GM12878 (cell line): ENCODE results near the gene MXD4. TPM values are rescaled to one million over a fixed set of nuclear protein-coding genes. Genes with fewer than 3 reads are reported as not detected.

Experiments used
- ATAC-seq: fragments of 200-7000 bp; cut with Tn5 transposase; 3 replicates; pipeline ENCODE4 v1.9.1; 2020; ENCODE audit warnings: mild to moderate bottlenecking, moderate library complexity
- BruUV-seq: library from RNA; stranded (reverse); fragments of 400-500 nt; replicated peaks from 2 replicates; lab custom pipeline; 2021; lab: Mats Ljungman, UMichigan
- CTCF ChIA-PET: fragments of 300-600 bp; sonication (Branson Sonifier 250); formaldehyde crosslinking; extraction: SDS; loops from one replicate; lab custom pipeline; 2021; ENCODE audit warnings: inconsistent platforms; lab: Yijun Ruan, JAX
- POLR2A ChIA-PET: fragments of 350-600 bp; formaldehyde crosslinking; extraction: SDS; loops from one replicate; lab custom pipeline; 2021; ENCODE audit warnings: inconsistent platforms; lab: Charles Lee
- RAD21 ChIA-PET: fragments of 300-600 bp; sonication (Branson Sonifier 250); formaldehyde crosslinking; loops from one replicate; lab custom pipeline; 2023; ENCODE audit warnings: antibody characterized with exemption; ENCODE audit not compliant: unreplicated experiment; lab: Charles Lee
- SMC1A ChIA-PET: fragments of 300-600 bp; sonication (Branson Sonifier 250); formaldehyde crosslinking; loops from one replicate; lab custom pipeline; 2023; ENCODE audit not compliant: unreplicated experiment, uncharacterized antibody; lab: Charles Lee
- DNase-seq: peaks from one replicate; pipeline ENCODE4 v3.0.0-alpha.2; 2011; ENCODE audit warnings: low read depth, low spot score
- FAIRE-seq: peaks from 3 replicates; lab custom pipeline; 2011; peaks lifted over from hg19 to GRCh38; lab: Jason Lieb, UNC
- H2AFZ ChIP-seq: 2 replicates; pipeline ENCODE4 v1.6.0; 2011; ENCODE audit warnings: low read depth, low read length, control low read depth; ENCODE audit not compliant: control insufficient read depth
- H3K27ac ChIP-seq: 2 replicates; pipeline ENCODE4 v1.5.1; 2011; ENCODE audit warnings: control low read depth; ENCODE audit not compliant: control insufficient read depth, insufficient read depth
- H3K27me3 ChIP-seq, 2 experiments: replicated peaks in 1 of 2; 2 replicates each; pipeline versions ENCODE4 v1.6.0 to v1.6.1; 2011; ENCODE audit warnings: low read length in 1 of 2; ENCODE audit not compliant: control insufficient read depth in 2 of 2, insufficient read depth in 2 of 2
- H3K36me3 ChIP-seq, 2 experiments: 2 replicates each; pipeline ENCODE4 v1.5.1; 2011; ENCODE audit warnings: low read length in 1 of 2; ENCODE audit not compliant: control insufficient read depth in 2 of 2, insufficient read depth in 2 of 2
- H3K4me1 ChIP-seq: 2 replicates; pipeline ENCODE4 v1.6.1; 2011; ENCODE audit warnings: mild to moderate bottlenecking, low read length, moderate library complexity, mixed read lengths; ENCODE audit not compliant: control insufficient read depth, insufficient read depth
- H3K4me2 ChIP-seq: 2 replicates; pipeline ENCODE4 v1.6.0; 2011; ENCODE audit warnings: control low read depth; ENCODE audit not compliant: control insufficient read depth, insufficient read depth
- H3K4me3 ChIP-seq: fragments of 200-600 bp; sonication (generic); 2 replicates; pipeline ENCODE4 v1.5.1; 2016
- H3K79me2 ChIP-seq: 2 replicates; pipeline ENCODE4 v1.6.0; 2011; ENCODE audit warnings: low read length; ENCODE audit not compliant: control insufficient read depth, insufficient read depth
- H3K9ac ChIP-seq: 2 replicates; pipeline ENCODE4 v1.8.0; 2011; ENCODE audit warnings: low read length, control low read depth, mixed read lengths; ENCODE audit not compliant: control insufficient read depth, insufficient read depth
- H3K9me3 ChIP-seq: replicated peaks from 3 replicates; pipeline ENCODE4 v1.5.1; 2011; ENCODE audit warnings: mild to moderate bottlenecking, low read length; ENCODE audit not compliant: control insufficient read depth, insufficient read depth
- H4K20me1 ChIP-seq: 2 replicates; pipeline ENCODE4 v1.6.0; 2011; ENCODE audit not compliant: control insufficient read depth, insufficient read depth
- ATF7 ChIP-seq: fragments of 450-650 bp; IDR thresholded peaks from 2 replicates; pipeline ENCODE4 v1.6.1; 2016; ENCODE audit warnings: low read depth, mild to moderate bottlenecking
- CBX5 ChIP-seq: sonication (generic); IDR thresholded peaks from 2 replicates; pipeline ENCODE4 v1.6.1; 2016; ENCODE audit warnings: low read depth, moderate library complexity, mild to moderate bottlenecking, inconsistent platforms
- EGR1 ChIP-seq, 2 experiments: IDR thresholded peaks; 1 replicate in 1 of 2; 2 replicates in 1 of 2; pipeline ENCODE4 v1.6.1; 2011 to 2012; ENCODE audit warnings: low read depth in 2 of 2, low read length in 2 of 2, borderline replicate concordance in 1 of 2, mild to moderate bottlenecking in 1 of 2, moderate library complexity in 1 of 2
- ESRRA ChIP-seq: IDR thresholded peaks from 2 replicates; pipeline ENCODE4 v1.6.1; 2012; ENCODE audit warnings: mild to moderate bottlenecking, low read length, improper control_type of control experiment
- FOS ChIP-seq: IDR thresholded peaks from 3 replicates; pipeline ENCODE4 v1.6.1; 2011; ENCODE audit warnings: borderline replicate concordance; ENCODE audit not compliant: insufficient read length; ENCODE audit errors: extremely low read depth
- FOXK2 ChIP-seq: fragments of 450-650 bp; IDR thresholded peaks from 2 replicates; pipeline ENCODE4 v1.6.1; 2017; ENCODE audit warnings: mild to moderate bottlenecking, moderate library complexity
- HDAC6 ChIP-seq: fragments of 200-600 bp; sonication (generic); IDR thresholded peaks from one replicate; pipeline ENCODE4 v1.8.0; 2017; ENCODE audit warnings: antibody characterized with exemption; ENCODE audit not compliant: unreplicated experiment
- IKZF1 ChIP-seq: fragments of 450-650 bp; conservative IDR thresholded peaks from 2 replicates; pipeline ENCODE4 v1.6.1; 2017; ENCODE audit warnings: antibody characterized with exemption, mild to moderate bottlenecking
- KAT2A ChIP-seq: conservative IDR thresholded peaks from 2 replicates; pipeline ENCODE4 v1.6.1; 2011; ENCODE audit warnings: low read depth, low read length; ENCODE audit not compliant: control insufficient read depth
- KDM1A ChIP-seq: fragments of 200-600 bp; sonication (generic); IDR thresholded peaks from 2 replicates; pipeline ENCODE4 v1.6.1; 2016; ENCODE audit warnings: borderline replicate concordance
- MYC ChIP-seq: IDR thresholded peaks from 2 replicates; pipeline ENCODE4 v1.6.1; 2011; ENCODE audit warnings: mild to moderate bottlenecking, low read length, moderate library complexity, inconsistent platforms; ENCODE audit not compliant: insufficient read depth, insufficient replicate concordance, insufficient read length, severe bottlenecking
- NR2C1 ChIP-seq: fragments of 450-650 bp; IDR thresholded peaks from 2 replicates; pipeline ENCODE4 v1.6.1; 2017; ENCODE audit warnings: antibody characterized with exemption, mild to moderate bottlenecking, moderate library complexity
- RB1 ChIP-seq: fragments of 450-650 bp; formaldehyde crosslinking; IDR thresholded peaks from 2 replicates; pipeline ENCODE4 v1.6.1; 2017; ENCODE audit warnings: mild to moderate bottlenecking, borderline replicate concordance
- RCOR1 ChIP-seq: conservative IDR thresholded peaks from 2 replicates; pipeline ENCODE4 v1.6.1; 2012; ENCODE audit warnings: low read depth, low read length, improper control_type of control experiment
- RELA ChIP-seq: fragments of 450-650 bp; IDR thresholded peaks from 2 replicates; pipeline ENCODE4 v1.8.0; 2014; ENCODE audit warnings: borderline replicate concordance; ENCODE audit not compliant: partially characterized antibody
- SMC3 ChIP-seq: IDR thresholded peaks from 2 replicates; pipeline ENCODE4 v1.6.1; 2011; ENCODE audit warnings: low read length, improper control_type of control experiment, borderline replicate concordance
- ZNF622 ChIP-seq: fragments of 450-650 bp; IDR thresholded peaks from 2 replicates; pipeline ENCODE4 v1.6.1; 2017; ENCODE audit warnings: mild to moderate bottlenecking, inconsistent platforms
- WGBS: methylation state at CpG from one replicate; pipeline ENCODE4 v1.1.6; 2016; ENCODE audit warnings: low lambda C conversion rate; ENCODE audit not compliant: insufficient replicate concordance, insufficient coverage; ENCODE audit errors: missing lambda C conversion rate; 5-methylcytosine and 5-hydroxymethylcytosine counted together
- in situ Hi-C: fragments of 300-500 bp; cut with MboI; formaldehyde crosslinking; loops from 9 replicates; pipeline ENCODE4 v1.14.3; 2018; ENCODE audit warnings: mixed read lengths
- intact Hi-C: fragments of 100-400 bp; cut with micrococcal nuclease; formaldehyde crosslinking; loops from one replicate; pipeline ENCODE4 v1.14.2; 2022; ENCODE audit not compliant: unreplicated experiment
- polyA plus RNA-seq, 11 experiments: library from polyadenylated mRNA; depleted of rRNA in 4 of 11; unstranded in 6 of 11; stranded (reverse) in 5 of 11; fragments of >200 nt; fragmentation: Nextera tagmentation in 4 of 11; fragmentation: Illumina TruSeq in 1 of 11; extraction: Ambion mirVana in 4 of 11; extraction: Trizol in 1 of 11; gene quantifications; 1 replicate in 1 of 11; 2 replicates in 10 of 11; pipeline versions ENCODE4 v1.2.1 to v1.2.3, GENCODE V29; 2011 to 2016; ENCODE audit warnings: inconsistent platforms in 2 of 11, missing spikeins in 2 of 11, low read depth in 1 of 11
- total RNA-seq, 4 experiments: library from RNA; depleted of rRNA in 3 of 4; stranded (reverse); fragments of >200 nt in 3 of 4; fragmentation: Illumina TruSeq in 1 of 4; extraction: Trizol in 1 of 4; gene quantifications; 2 replicates each; pipeline versions ENCODE4 v1.2.1 to v1.2.3, GENCODE V29; 2013 to 2021
- TF ChIP-seq, protein P1 (sequence below): fragments of 450-650 bp; IDR thresholded peaks from 2 replicates; pipeline ENCODE4 v1.6.1; 2017; ENCODE audit warnings: low read depth, mild to moderate bottlenecking, moderate library complexity
- TF ChIP-seq, protein P2 (sequence below): fragments of 150-350 bp; IDR thresholded peaks from 2 replicates; pipeline ENCODE4 v1.6.1; 2016; ENCODE audit warnings: low read depth, low read length

MXD4 gene
- total and polyA plus RNA-seq, 10 of the 15 experiments (the other 5 are each of a cell fraction or from before 2014, with no cell fraction given), result 0.21 to 25.6 (median 5.2) TPM

DNA sequence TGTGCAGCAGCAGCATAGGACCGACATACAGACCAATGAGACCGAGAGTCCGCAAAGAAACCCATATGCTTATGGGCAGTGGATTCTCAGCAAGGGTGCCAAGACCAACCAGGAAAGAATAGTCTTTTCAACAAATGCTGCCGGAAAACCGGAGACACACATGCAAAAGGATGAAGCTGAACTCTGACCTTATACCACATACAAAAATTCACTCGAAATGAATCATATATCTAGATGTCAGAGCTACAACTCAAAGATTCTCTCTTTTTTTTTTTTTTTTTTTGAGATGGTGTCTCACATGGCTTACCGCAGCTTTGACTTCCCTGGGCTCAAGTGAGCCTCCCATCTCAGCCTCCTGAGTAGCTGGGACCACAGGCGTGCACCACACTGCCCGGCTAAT, 16.0 kb upstream of the MXD4 start:
- ChIA-PET RAD21 (no interaction called here), POLR2A (interaction anchor here (0.6 kb wide), 1 partner anchor 94 kb away, joined by 5 read pairs; no protein-coding TSS in a partner anchor), SMC1A (no interaction called here), CTCF (no interaction called here)
- Histone ChIP-seq H3K9ac (no peak overlapping the region), H3K27ac (no peak overlapping the region), H3K4me2 (no peak overlapping the region), H2AFZ (no peak overlapping the region), H3K79me2 (no peaks in the 10 kb centered on the region), H3K9me3 (no peaks in the 10 kb centered on the region), H3K4me3 (no peak overlapping the region), H3K27me3 (no peaks in the 10 kb centered on the region), H4K20me1 (no peaks in the 10 kb centered on the region), H3K36me3 (no peaks in the 10 kb centered on the region), H3K4me1 (peaks cover 7% of the 10 kb centered on the region)
- TF ChIP-seq FOXK2 (no peak), HDAC6 (no peak), IKZF1 (no peak), RB1 (no peak), ESRRA (no peak), EGR1 (IDR thresholded peaks at IDR 0.05; ENCODE audit: borderline replicate concordance in 1 of 2, low read depth in 2 of 2, low read length in 2 of 2) (no peak), KAT2A (no peak), RELA (no peak), NR2C1 (no peak), MYC (no peak), ATF7 (no peak), CBX5 (no peak), RCOR1 (no peak), ZNF622 (no peak), KDM1A (no peak), SMC3 (no peak), FOS (no peak)
- TF ChIP-seq, protein P1, sequence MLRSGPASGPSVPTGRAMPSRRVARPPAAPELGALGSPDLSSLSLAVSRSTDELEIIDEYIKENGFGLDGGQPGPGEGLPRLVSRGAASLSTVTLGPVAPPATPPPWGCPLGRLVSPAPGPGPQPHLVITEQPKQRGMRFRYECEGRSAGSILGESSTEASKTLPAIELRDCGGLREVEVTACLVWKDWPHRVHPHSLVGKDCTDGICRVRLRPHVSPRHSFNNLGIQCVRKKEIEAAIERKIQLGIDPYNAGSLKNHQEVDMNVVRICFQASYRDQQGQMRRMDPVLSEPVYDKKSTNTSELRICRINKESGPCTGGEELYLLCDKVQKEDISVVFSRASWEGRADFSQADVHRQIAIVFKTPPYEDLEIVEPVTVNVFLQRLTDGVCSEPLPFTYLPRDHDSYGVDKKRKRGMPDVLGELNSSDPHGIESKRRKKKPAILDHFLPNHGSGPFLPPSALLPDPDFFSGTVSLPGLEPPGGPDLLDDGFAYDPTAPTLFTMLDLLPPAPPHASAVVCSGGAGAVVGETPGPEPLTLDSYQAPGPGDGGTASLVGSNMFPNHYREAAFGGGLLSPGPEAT, result no peak
- TF ChIP-seq, protein P2, sequence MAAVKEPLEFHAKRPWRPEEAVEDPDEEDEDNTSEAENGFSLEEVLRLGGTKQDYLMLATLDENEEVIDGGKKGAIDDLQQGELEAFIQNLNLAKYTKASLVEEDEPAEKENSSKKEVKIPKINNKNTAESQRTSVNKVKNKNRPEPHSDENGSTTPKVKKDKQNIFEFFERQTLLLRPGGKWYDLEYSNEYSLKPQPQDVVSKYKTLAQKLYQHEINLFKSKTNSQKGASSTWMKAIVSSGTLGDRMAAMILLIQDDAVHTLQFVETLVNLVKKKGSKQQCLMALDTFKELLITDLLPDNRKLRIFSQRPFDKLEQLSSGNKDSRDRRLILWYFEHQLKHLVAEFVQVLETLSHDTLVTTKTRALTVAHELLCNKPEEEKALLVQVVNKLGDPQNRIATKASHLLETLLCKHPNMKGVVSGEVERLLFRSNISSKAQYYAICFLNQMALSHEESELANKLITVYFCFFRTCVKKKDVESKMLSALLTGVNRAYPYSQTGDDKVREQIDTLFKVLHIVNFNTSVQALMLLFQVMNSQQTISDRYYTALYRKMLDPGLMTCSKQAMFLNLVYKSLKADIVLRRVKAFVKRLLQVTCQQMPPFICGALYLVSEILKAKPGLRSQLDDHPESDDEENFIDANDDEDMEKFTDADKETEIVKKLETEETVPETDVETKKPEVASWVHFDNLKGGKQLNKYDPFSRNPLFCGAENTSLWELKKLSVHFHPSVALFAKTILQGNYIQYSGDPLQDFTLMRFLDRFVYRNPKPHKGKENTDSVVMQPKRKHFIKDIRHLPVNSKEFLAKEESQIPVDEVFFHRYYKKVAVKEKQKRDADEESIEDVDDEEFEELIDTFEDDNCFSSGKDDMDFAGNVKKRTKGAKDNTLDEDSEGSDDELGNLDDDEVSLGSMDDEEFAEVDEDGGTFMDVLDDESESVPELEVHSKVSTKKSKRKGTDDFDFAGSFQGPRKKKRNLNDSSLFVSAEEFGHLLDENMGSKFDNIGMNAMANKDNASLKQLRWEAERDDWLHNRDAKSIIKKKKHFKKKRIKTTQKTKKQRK, result no peak
- FAIRE-seq, result no peak
- no peak for ATAC-seq
- intact Hi-C loops (no loop called here), in situ Hi-C loops (no loop called here)
- no peak for DNase-seq
- no TSS peak for BruUV-seq
- 78% methylated on average over 8 of the region's 9 CpGs for whole genome bisulfite sequencing
